PC-9 (cell line): ENCODE results near the gene FABP1. TPM values are rescaled to one million over a fixed set of nuclear protein-coding genes. Genes with fewer than 3 reads are reported as not detected.

ENCODE experiments used
- BruUV-seq: library from RNA; stranded (reverse); fragments of 400-500 nt; replicated peaks from 2 replicates; lab custom pipeline; 2021; lab: Mats Ljungman, UMichigan
- CTCF ChIA-PET: fragments of 300-600 bp; sonication (Branson Sonifier 250); formaldehyde crosslinking; loops from one replicate; lab custom pipeline; 2022; ENCODE audit warnings: antibody characterized with exemption; lab: Charles Lee
- POLR2A ChIA-PET: fragments of 300-600 bp; sonication (Branson Sonifier 250); formaldehyde crosslinking; loops from one replicate; lab custom pipeline; 2022; ENCODE audit warnings: antibody characterized with exemption; ENCODE audit not compliant: unreplicated experiment; lab: Charles Lee
- DNase-seq, 2 experiments: peaks; one replicate each; pipeline versions ENCODE4 v3.0.0 to v3.0.0-alpha.2; 2015 to 2022; ENCODE audit warnings: mixed read lengths in 1 of 2
- H2AFZ ChIP-seq: fragments of 200-600 bp; sonication (generic); 2 replicates; pipeline ENCODE4 v1.8.1; 2017; ENCODE audit warnings: antibody characterized with exemption
- H3F3A ChIP-seq: fragments of 200-600 bp; sonication (generic); 2 replicates; pipeline ENCODE4 v1.8.1; 2017; ENCODE audit warnings: antibody characterized with exemption, mild to moderate bottlenecking, low read depth; ENCODE audit not compliant: insufficient read depth
- H3K27ac ChIP-seq: fragments of 200-600 bp; sonication (generic); 2 replicates; pipeline ENCODE4 v1.6.1; 2016; ENCODE audit warnings: mixed run types
- H3K27me3 ChIP-seq: fragments of 200-600 bp; sonication (generic); 2 replicates; pipeline ENCODE4 v1.6.1; 2016; ENCODE audit warnings: low read depth, mixed run types; ENCODE audit not compliant: insufficient read depth
- H3K36me3 ChIP-seq: fragments of 200-600 bp; sonication (generic); 2 replicates; pipeline ENCODE4 v1.6.1; 2016; ENCODE audit warnings: low read depth, mixed run types
- H3K4me1 ChIP-seq: fragments of 200-600 bp; sonication (generic); replicated peaks from 2 replicates; pipeline ENCODE4 v1.6.1; 2016; ENCODE audit warnings: mixed run types; ENCODE audit not compliant: insufficient read depth
- H3K4me2 ChIP-seq: fragments of 200-600 bp; sonication (generic); 2 replicates; pipeline ENCODE4 v1.6.1; 2017; ENCODE audit warnings: mixed run types
- H3K4me3 ChIP-seq: fragments of 200-600 bp; sonication (generic); 2 replicates; pipeline ENCODE4 v1.6.1; 2016; ENCODE audit warnings: mixed run types
- H3K79me2 ChIP-seq: fragments of 200-600 bp; sonication (generic); 2 replicates; pipeline ENCODE4 v1.6.1; 2017; ENCODE audit warnings: low read depth, mixed run types
- H3K9me2 ChIP-seq: fragments of 200-600 bp; sonication (generic); 2 replicates; pipeline ENCODE4 v1.8.1; 2017; ENCODE audit warnings: mild to moderate bottlenecking; ENCODE audit not compliant: insufficient read depth
- H3K9me3 ChIP-seq: fragments of 200-600 bp; sonication (generic); 2 replicates; pipeline ENCODE4 v1.8.1; 2016; ENCODE audit warnings: low read depth; ENCODE audit not compliant: insufficient read depth
- H4K20me1 ChIP-seq: fragments of 200-600 bp; sonication (generic); 2 replicates; pipeline ENCODE4 v1.8.1; 2017; ENCODE audit not compliant: insufficient read depth
- EZH2 ChIP-seq: fragments of 200-600 bp; sonication (generic); IDR thresholded peaks from 2 replicates; pipeline ENCODE4 v1.8.0; 2017; ENCODE audit warnings: antibody characterized with exemption, low read depth
- intact Hi-C: fragments of 100-400 bp; cut with micrococcal nuclease; formaldehyde crosslinking; loops from one replicate; pipeline ENCODE4 v1.10.0; 2022; ENCODE audit not compliant: unreplicated experiment
- total RNA-seq: library from RNA; stranded (reverse); gene quantifications from 2 replicates; pipeline ENCODE4 v1.2.3, GENCODE V29; 2021
- TF ChIP-seq, protein P1 (sequence below): fragments of 200-600 bp; sonication (generic); conservative IDR thresholded peaks from 2 replicates; pipeline ENCODE4 v1.6.1; 2017; ENCODE audit warnings: mixed run types, antibody characterized with exemption, mild to moderate bottlenecking, moderate library complexity

The FABP1 gene
- total RNA-seq, 1 experiment from 2014 or later = not detected

- ChIA-PET CTCF (no interaction called here), POLR2A (no interaction called here)
- Histone ChIP-seq H3K27ac (no peak overlapping the region), H3K9me2 (no peaks in the 10 kb centered on the region), H3K9me3 (no peaks in the 10 kb centered on the region), H3K27me3 (peaks cover 75% of the 10 kb centered on the region), H3K4me1 (no peaks in the 10 kb centered on the region), H3K4me2 (no peak overlapping the region), H3K4me3 (no peak overlapping the region), H3K36me3 (no peaks in the 10 kb centered on the region), H2AFZ (no peak overlapping the region), H3K79me2 (no peaks in the 10 kb centered on the region), H4K20me1 (no peaks in the 10 kb centered on the region), H3F3A (no peaks in the 10 kb centered on the region)
- TF ChIP-seq, protein P1, sequence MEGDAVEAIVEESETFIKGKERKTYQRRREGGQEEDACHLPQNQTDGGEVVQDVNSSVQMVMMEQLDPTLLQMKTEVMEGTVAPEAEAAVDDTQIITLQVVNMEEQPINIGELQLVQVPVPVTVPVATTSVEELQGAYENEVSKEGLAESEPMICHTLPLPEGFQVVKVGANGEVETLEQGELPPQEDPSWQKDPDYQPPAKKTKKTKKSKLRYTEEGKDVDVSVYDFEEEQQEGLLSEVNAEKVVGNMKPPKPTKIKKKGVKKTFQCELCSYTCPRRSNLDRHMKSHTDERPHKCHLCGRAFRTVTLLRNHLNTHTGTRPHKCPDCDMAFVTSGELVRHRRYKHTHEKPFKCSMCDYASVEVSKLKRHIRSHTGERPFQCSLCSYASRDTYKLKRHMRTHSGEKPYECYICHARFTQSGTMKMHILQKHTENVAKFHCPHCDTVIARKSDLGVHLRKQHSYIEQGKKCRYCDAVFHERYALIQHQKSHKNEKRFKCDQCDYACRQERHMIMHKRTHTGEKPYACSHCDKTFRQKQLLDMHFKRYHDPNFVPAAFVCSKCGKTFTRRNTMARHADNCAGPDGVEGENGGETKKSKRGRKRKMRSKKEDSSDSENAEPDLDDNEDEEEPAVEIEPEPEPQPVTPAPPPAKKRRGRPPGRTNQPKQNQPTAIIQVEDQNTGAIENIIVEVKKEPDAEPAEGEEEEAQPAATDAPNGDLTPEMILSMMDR = no peak
- intact Hi-C loops = no loop called here
- no TSS peak for BruUV-seq
- DNase-seq = no peak
Measured at GRCh38 chr2:88123164-88123974, 4.5 kb downstream of the FABP1 start.

DNA sequence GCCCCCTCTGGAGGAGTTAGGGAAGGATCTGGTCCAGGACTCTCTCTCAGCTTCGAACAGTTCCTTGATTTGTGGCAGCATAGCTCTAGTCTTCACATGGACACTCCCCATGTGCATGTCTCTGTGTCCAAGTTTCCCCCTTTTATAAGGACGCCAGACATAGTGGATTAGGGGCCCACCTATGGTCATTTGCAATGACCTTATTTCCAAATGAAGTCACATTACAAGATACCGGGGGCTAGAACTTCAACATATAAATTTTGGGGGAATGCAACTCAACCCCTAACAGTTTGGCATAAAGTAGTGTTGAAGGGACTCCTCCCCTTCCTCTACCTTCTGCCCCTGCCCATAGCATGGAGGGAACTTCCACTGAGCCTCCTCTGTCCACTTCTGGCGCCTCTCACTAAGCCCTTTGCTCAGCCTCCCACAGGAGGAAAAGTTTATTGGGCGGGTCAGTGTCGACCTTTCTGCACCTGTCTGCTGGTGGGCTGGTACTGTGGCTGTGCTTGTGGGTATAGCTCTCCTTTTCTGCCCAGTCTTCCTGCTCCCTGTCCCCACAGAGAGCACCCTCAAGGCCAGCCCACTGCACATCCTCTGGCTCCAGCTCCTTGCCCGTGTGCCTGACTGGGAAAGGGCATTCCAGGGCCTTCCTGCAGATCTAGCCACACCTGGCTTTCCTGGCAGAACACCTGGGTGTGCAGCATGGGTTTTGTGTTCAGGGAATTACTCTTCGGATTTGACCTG, 5.5 kb downstream of the FABP1 start:
- no peak overlapping the region for H3K27ac ChIP-seq
- BruUV-seq = no TSS peak
- TF ChIP-seq, protein P1 = no peak
- TF ChIP-seq EZH2 = no peak
- no peaks in the 10 kb centered on the region for H3K9me2 ChIP-seq
- ChIA-PET POLR2A (no interaction called here), CTCF (no interaction called here)
- H3K4me1 ChIP-seq = no peaks in the 10 kb centered on the region
- H3F3A ChIP-seq = no peaks in the 10 kb centered on the region
- H3K36me3 ChIP-seq = no peaks in the 10 kb centered on the region
- H3K79me2 ChIP-seq = no peaks in the 10 kb centered on the region
- peaks cover 78% of the 10 kb centered on the region for H3K27me3 ChIP-seq
- no peak for DNase-seq
- H3K4me2 ChIP-seq = no peak overlapping the region
- no peak overlapping the region for H3K4me3 ChIP-seq
- intact Hi-C loops = no loop called here
- no peaks in the 10 kb centered on the region for H4K20me1 ChIP-seq
- no peaks in the 10 kb centered on the region for H3K9me3 ChIP-seq
- no peak overlapping the region for H2AFZ ChIP-seq

DNA sequence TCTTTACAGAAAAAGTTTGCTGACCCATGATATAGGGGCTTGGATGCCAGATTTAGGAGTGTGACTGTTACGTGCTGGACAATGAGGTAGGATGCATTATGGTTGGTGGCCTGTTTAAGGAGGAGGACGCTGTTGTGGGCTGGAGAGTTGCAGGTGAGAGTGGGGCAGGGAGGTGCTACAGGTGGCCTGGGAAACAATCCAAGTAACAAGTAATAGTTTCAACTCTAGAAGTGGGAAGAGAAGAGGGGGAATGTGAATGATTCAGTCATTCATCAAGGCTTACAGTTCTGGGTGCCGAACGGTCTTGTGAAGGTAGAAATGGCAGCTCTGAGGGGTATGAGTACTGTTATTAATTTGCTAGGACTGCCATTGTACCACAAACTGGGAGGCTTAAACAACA, 6.2 kb downstream of the FABP1 start:
- no peaks in the 10 kb centered on the region for H4K20me1 ChIP-seq
- no peak overlapping the region for H3K4me3 ChIP-seq
- no peaks in the 10 kb centered on the region for H3K36me3 ChIP-seq
- intact Hi-C loops = no loop called here
- no peaks in the 10 kb centered on the region for H3K79me2 ChIP-seq
- ChIA-PET CTCF (no interaction called here), POLR2A (no interaction called here)
- H3K27ac ChIP-seq = no peak overlapping the region
- no peaks in the 10 kb centered on the region for H3K4me1 ChIP-seq
- no peaks in the 10 kb centered on the region for H3K9me2 ChIP-seq
- peaks cover 78% of the 10 kb centered on the region for H3K27me3 ChIP-seq
- BruUV-seq = no TSS peak
- no peaks in the 10 kb centered on the region for H3K9me3 ChIP-seq
- no peak overlapping the region for H3K4me2 ChIP-seq
- H3F3A ChIP-seq = no peaks in the 10 kb centered on the region
- no peak overlapping the region for H2AFZ ChIP-seq
- no peak for DNase-seq
- no peak for TF ChIP-seq EZH2
- TF ChIP-seq, protein P1 = no peak
